ENCODE data around the gene CFAP206.

- TF ChIP-seq, protein P1, sequence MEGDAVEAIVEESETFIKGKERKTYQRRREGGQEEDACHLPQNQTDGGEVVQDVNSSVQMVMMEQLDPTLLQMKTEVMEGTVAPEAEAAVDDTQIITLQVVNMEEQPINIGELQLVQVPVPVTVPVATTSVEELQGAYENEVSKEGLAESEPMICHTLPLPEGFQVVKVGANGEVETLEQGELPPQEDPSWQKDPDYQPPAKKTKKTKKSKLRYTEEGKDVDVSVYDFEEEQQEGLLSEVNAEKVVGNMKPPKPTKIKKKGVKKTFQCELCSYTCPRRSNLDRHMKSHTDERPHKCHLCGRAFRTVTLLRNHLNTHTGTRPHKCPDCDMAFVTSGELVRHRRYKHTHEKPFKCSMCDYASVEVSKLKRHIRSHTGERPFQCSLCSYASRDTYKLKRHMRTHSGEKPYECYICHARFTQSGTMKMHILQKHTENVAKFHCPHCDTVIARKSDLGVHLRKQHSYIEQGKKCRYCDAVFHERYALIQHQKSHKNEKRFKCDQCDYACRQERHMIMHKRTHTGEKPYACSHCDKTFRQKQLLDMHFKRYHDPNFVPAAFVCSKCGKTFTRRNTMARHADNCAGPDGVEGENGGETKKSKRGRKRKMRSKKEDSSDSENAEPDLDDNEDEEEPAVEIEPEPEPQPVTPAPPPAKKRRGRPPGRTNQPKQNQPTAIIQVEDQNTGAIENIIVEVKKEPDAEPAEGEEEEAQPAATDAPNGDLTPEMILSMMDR (IDR thresholded peaks at IDR 0.05): no peak
- TF ChIP-seq POLR2A (IDR thresholded peaks at IDR 0.05) (no peak), EP300 (IDR thresholded peaks at IDR 0.05) (no peak), POLR2AphosphoS5 (IDR thresholded peaks at IDR 0.05) (no peak)
Observed at GRCh38 chr6:87395431-87395830, 12.3 kb upstream of the CFAP206 start.

Measured in gastroesophageal sphincter (tissue), 3 donors.